Measurements from ENCODE around the gene TRIM65.

DNA sequence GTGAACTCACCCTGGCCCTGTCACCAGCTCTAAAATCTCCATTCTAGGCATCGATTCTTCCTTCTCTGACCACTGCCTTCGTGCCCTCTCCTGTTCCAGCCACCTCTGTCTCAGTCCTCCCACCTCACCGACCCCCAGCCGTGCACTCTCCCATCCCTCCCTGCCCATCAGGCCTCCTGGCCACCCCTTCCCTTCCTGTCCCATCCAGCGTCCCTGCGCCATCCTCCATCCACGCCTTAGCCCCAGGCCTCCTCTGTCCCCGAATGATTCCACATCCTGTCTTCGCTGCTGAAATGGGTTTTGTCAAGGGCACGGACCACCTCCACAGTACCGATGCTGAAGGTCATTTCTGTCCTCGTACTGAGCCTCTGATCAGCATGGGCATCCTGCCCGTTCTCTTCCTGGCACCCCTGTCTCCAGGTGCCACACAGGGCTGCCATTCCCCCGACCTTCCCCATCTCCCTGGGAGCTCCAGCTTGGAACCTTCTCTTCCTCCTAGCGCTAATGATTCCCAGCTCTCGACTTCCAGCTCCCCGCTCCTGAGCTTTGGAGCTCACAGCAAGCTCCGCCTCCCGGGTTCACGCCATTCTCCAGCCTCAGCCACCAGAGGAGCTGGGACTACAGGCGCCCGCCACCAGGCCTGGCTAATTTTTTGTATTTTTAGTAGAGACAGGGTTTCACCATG is 2.6 kb downstream of the TRIM65 start:
- TF ChIP-seq, protein P1, sequence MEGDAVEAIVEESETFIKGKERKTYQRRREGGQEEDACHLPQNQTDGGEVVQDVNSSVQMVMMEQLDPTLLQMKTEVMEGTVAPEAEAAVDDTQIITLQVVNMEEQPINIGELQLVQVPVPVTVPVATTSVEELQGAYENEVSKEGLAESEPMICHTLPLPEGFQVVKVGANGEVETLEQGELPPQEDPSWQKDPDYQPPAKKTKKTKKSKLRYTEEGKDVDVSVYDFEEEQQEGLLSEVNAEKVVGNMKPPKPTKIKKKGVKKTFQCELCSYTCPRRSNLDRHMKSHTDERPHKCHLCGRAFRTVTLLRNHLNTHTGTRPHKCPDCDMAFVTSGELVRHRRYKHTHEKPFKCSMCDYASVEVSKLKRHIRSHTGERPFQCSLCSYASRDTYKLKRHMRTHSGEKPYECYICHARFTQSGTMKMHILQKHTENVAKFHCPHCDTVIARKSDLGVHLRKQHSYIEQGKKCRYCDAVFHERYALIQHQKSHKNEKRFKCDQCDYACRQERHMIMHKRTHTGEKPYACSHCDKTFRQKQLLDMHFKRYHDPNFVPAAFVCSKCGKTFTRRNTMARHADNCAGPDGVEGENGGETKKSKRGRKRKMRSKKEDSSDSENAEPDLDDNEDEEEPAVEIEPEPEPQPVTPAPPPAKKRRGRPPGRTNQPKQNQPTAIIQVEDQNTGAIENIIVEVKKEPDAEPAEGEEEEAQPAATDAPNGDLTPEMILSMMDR (conservative IDR thresholded peaks at IDR 0.05): no peak
- no peak for TF ChIP-seq EZH2 (IDR thresholded peaks at IDR 0.05; ENCODE audit: low read depth)

All from PC-9 (cell line).